Suppressor macrophage (primary cell): ENCODE results near the gene ANTXR1.

Experiments used
- DNase-seq, 4 experiments: peaks; one replicate each; pipeline ENCODE4 v3.0.0-alpha.2; 2020 to 2022

The ANTXR1 gene

DNA sequence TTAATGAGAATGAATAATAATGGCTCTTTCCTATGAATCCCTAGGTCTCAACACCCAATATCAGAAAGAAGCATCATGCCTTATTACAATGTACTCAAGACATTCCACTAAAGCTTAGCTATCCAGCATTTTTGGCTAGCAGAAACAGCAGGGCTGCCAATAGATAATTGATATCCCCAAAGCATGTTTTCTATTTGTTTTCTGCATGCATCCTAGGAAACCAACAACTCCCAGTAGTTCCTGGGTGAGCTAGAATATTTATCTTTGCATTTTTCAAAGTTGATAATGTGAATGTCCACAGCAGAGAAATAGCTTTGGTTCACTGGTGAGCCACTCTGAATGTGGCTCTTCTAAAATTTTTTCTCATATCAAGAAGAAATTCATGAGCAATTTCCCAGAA lies 5.8 kb upstream of the ANTXR1 start:
- DNase-seq: no peak

GRCh38 chr2:69007603-69008002 lies 5.4 kb upstream of the ANTXR1 start:
- no peak for DNase-seq

- no peak for DNase-seq
Measured at GRCh38 chr2:69010437-69011194, 2.4 kb upstream of the ANTXR1 start.

DNA sequence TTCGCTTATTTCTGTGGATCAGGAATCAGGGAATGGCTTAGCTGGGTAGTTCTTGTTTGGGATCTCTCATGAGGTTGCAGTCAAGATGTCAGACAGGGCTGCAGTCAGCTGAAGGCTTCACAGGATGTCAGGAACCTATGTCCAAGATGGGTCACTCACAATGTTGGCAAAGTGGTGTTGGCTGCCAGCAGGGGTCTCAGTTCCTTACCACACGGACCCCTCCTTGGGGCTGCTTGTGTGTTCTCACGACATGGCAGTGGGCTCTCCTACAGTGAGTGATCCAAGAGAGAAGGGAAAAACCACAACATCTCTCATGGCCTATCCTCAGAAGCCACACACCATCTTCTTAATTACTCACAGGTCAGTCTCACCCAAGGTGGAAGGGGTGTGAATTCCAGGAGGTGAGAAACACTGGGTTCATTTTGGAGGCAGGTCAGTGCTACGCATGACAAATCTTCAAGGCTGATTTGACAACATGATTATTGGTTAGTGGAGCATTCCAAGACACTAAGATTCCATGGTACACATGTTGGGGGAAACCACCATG lies 1.3 kb upstream of the ANTXR1 start:
- DNase-seq: no peak

DNA sequence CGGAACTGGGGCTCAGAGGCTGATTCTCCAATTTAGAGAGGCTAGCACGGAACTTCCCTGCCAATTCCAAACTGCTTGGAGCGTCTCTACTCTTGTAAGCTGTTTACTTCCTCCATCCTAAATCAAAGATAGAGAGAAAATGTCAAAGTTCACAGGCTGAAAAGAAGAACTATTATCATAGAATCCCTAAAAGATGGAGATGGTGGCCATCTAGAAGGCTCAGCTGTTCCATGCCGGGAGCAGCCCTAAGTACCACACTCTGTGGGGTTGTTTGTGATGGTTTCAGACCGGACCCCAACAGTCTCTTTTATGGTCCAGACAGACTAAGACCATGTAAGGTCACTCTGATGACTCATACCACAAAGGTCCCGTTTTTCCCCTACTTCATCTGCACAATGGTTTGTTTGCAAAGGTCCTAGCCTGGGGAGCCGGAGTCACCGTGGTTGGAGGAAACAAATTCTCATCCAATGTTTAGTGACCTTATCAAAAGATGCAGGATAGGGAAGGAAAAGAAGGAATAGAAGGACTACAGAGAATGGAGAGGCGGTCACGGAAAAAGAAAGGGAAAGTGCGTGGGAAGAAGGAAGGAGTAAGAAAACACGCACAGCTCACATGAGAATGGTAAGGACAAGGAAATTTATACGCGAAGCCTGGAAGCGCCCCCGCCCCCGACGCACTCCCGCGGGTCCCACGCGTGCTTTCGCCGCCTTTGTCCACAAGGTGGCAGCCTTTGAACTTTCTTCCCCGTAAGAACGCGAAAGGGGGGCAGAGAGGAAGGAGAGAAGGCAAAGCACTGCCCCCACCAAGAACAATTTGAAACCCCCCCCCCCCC lies 453 bp upstream of the ANTXR1 start:
- peak; percentile 33 to 71 (median 51) for DNase-seq

- DNase-seq: no peak
Measured at GRCh38 chr2:69013840-69014821, 1.2 kb downstream of the ANTXR1 start.

DNA sequence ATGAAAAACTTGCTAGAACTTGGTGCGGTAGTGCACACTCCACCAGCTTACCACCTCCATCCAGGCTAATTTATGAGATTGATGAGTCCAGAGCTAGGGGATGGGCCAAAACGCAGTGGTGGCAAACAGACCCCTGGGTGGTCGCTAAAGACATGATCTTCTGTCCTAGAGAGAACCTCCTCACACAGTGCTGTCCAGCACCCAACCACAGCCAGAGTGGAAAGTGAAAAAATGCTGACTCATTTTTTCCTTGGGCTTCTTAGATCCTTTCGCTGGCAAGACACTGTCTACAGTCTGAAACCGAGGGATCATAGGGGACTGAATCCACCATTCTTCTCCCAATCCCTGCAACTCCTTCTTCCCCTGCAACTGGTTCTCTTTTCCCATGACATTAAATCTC lies 4.1 kb downstream of the ANTXR1 start:
- DNase-seq: no peak

- DNase-seq: no peak
Measured at GRCh38 chr2:69017835-69018234, 4.9 kb downstream of the ANTXR1 start.

DNA sequence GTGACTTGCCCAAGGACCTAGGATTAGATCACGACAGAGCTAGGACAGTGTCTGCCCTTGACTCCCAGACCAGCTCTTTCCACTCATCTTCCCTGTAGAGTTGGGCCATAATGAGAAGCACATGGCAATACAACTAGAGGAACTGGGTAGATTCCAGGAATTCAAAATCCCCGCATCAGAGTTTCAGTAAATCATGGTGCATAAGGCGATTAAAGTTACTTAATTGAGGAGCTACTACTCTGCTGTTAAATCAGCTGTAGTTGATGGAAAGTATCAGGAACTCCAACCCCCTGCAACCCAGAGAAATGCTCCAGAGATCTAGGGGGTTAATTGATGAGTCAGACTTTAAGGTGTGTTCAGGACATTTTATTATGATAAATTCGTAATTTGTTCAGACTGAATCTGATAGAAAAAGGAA lies 5.7 kb downstream of the ANTXR1 start:
- DNase-seq: no peak

DNA sequence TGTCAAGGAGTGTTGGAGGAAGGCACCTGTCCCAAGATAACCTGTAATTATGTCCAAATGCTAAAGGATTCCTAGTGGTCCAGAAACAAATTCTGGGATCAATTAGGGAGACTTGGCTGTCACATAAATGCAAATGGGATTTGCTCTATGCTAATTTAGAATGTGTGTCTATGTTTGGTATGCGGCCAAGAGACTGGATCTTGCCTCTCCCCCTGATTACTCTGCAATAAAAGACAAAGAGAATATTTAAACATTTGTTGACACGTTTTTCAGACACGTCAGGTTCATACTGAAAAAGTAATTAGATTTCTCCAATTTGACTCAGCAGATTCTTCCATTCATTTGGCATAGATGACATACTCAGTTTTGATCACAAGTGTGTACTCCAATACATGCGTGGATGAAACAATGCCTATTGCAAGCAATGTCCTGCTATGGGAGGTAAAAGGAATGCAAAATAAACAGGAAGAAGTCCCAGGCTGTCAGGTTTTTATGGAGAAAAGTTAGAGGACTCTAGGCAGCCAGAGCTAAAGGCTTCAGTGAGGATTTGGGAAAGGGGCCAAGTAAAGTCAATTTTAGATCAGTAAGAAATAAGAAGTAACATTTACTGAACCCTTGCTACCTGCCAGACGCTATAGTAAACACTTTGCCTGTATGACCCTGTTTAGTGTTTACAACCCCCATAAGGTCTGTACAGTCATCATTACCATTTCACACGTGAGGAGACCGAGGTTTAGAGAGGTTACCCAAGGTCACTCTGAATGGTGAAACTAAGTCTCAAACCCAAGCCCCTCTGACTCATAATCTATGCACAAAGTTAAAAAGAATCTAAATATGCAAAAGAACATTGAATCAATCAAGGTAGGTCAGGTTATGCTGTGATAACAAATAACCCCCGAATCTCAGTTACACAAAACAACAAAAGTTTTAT lies 7.8 kb downstream of the ANTXR1 start:
- no peak for DNase-seq

DNA sequence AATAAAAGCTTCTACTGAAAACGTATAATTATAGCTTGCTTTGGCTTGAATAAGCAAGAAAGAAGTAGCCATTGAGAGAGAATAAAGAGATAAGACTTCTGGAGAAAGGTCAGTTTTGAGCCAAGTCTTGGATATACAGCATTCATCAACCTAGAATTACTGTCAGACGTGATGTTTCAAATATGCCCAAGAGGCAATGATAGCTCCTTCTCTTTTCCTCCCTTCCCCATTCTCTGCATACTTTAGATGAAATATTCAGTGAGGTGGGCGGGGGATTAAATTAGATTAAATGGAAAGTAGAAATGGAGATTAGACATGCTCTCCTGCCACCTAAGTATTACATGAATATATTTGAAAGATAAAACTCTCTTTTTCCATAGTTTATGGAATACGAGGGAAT lies 8.7 kb downstream of the ANTXR1 start:
- DNase-seq: no peak

DNA sequence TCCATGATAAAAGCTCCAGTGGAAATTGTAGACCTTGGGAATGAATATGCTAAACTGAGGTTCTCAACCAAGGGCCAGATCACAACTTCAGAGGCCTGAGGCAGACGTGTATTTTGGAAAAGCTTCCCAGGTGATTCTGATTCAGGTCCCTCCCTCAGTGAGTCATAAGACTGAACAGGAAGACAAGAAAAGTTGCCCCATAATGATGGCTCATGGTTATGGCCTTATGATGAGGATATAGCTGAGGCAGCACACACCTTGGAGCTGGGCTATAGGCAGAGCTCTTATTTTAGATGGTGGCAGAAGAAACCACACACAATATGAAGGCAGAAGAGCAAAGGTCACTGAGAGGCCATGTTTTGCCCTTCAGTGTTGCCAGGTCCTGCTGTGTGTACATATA lies 9.6 kb downstream of the ANTXR1 start:
- DNase-seq: no peak

GRCh38 chr2:69023236-69023635 lies 10.3 kb downstream of the ANTXR1 start:
- DNase-seq: no peak

- peak; percentile 78 to 88 (median 82) for DNase-seq
Measured at GRCh38 chr2:69026026-69026425, 13.0 kb downstream of the ANTXR1 start.

DNA sequence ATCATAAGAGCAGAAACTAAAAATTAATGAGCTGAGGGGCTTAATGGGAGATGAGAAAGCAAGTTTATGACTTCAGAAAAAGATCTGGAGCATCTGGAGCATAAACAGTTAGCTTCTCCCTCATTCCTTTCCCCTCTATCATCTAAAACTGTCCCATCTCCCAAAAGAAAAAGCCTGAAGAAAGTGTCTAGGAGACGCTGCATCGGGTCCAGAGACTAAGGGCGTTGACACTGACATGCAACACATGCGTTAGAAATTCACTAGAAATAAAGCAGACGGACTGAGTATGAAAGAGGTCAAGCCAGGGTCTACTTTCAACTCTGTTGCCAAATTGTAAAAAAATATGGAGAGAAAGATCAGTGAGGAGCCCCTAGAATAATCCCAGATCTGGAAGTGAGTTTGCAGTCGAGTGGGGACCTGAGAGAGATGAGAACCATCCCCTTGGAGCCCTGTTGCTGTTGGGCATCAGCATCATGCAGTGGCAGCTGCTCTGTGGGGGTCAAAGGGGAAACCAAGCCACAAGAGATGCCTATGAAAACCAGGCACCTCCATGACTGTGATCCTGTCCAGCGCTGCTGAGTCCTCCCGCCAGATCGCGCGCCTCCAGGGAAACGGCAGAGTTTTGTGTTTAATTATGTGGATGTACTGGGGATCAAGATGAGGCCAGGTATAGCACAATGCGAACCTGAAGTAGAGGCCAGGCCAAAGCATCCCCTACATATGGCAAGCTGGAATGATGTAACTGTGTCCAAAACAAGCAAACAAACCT lies 13.9 kb downstream of the ANTXR1 start:
- no peak for DNase-seq

GRCh38 chr2:69030800-69031428 lies 17.9 kb downstream of the ANTXR1 start:
- no peak for DNase-seq

DNA sequence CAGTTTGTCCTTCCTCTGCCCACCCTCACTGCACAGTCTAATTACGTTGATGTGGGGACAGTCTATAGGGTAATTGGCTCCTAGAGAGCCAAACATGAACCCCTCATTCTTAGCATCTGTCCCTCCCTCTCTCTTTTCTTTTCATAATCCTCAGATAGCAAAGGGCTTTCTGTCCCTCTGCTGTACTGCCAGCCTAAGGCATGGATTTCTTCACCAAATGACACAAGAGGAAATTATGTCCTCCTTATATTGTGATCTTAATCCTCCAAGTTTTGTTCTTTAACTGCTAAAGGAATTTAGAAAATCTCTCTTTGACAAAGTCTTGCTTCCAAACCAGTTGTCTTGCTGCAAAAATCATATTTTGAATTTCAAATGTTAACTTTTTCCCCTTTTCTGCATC lies 18.5 kb downstream of the ANTXR1 start:
- DNase-seq: no peak

DNA sequence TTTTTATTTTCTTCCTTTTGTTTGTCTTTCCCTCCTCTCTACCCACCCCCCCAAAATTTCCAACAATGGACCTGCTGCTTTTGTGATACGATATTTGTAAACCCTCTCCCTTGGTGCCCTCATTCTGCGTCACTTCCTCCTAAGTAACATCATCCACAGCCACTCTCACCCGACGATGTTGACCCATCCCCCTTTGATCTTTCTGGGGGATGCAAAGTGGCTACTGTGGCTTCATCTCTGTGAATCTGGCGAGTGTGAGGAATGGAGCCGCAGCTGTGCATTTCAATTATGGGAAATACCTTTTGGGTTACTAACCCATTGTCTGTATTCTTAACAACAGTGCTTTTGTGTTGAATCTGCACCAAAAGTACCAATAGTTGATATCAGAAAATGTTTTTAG lies 19.4 kb downstream of the ANTXR1 start:
- no peak for DNase-seq

DNA sequence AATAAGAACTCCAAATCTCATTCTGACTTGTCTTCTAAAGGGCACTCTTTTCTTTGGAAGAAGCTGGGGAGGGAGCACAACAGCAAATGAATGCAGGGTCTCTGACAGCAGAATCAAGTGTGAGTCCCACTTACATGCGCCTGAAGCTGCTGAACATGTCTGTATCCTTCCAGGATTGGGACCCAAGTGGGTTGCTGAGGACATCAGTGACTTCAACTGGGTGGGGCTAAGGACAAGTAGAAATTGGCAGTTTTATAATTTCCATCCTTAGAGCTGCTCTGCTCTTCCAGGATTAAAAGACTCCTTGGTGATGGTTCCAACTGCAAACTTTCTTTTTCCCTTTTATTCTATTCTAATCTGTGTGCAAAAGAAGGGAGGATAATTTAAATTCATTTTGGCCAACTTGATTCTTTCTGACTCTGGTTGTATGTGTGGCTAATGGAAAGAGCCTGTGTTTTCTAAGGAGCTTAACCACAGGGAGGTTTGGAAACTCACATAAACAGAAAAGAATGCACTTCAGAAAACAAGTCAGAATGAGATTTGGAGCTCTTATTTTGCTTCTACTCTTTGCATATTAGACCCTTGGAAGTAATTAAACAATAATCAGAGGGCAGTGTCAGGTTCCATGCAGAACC lies 20.6 kb downstream of the ANTXR1 start:
- DNase-seq: no peak

DNA sequence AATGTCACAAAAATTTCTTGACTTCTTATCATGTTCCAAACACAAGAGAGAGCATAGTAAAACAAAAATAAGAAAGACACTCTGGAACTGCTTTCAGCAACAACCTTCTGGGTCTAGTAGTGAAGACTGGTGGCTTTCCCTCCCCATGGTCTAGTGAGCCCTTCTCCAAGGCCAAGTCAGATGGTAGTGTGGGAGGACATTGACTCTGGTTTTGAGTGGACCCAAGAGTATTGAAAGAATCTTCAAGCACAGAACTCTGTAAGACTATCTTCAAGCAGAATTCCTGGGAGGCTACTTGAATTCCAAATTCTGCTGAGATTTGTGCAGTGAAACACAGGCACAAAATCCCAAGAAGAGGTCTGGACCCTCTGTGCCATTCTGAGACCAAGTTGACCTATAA lies 21.1 kb downstream of the ANTXR1 start:
- DNase-seq: no peak
